HuH-7 (cell line): ENCODE measurements around the gene CORO2A.
"Not testable (repeated sequence)": the region's sequence is repeated elsewhere in the genome, so short reads cannot be mapped to it uniquely, and the experiment has no call there.

Experiments
- DNase-seq: peaks from one replicate; pipeline ENCODE4 v3.0.0; 2011; ENCODE audit warnings: low spot score

Gene CORO2A

GRCh38 chr9:98142182-98142907 lies 50.1 kb downstream of the CORO2A start:
- DNase-seq = peak; percentile 57

- DNase-seq = no peak
Observed at GRCh38 chr9:98140503-98140902, 51.9 kb downstream of the CORO2A start.

DNA sequence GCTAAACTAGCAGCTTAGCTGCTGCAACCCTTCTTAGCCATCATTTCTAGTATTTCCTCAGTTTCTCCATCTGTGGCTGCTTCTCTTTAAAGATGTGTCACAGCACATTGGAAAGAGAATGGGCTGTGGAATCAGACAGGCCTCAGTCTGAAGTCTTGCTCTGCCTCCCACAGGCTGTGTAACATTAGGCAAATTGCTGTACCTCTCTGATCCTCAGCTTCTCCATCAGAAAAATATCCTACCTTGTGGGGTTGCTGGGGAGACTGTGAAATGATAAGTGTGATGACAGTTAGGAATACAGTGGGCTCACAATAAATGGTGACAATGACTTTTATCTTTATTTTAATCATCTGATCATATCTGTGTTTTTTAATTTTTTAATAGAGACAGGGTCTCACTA lies 55.9 kb downstream of the CORO2A start:
- DNase-seq = no peak

DNA sequence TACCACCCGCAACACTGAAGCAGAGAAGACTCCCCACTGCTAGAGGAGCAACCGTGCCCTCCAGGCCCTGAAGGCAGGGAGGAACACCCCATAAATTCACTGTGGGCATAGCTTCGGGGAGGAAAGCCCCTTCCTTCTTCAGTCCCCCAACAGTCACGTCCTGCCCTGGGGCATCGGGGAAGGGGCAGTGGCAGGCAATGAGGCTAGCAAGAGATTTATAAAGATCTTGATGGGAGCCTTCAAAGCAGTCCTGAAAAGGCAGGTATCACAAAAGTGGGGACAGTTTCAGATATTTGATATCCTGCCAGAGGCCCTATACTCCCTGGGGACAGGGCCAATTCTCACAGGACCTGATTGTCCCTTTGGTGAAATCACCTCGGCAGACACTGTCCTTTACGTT lies 56.5 kb downstream of the CORO2A start:
- DNase-seq = no peak

- DNase-seq = no peak
Observed at GRCh38 chr9:98135558-98135934, 56.9 kb downstream of the CORO2A start.

DNA sequence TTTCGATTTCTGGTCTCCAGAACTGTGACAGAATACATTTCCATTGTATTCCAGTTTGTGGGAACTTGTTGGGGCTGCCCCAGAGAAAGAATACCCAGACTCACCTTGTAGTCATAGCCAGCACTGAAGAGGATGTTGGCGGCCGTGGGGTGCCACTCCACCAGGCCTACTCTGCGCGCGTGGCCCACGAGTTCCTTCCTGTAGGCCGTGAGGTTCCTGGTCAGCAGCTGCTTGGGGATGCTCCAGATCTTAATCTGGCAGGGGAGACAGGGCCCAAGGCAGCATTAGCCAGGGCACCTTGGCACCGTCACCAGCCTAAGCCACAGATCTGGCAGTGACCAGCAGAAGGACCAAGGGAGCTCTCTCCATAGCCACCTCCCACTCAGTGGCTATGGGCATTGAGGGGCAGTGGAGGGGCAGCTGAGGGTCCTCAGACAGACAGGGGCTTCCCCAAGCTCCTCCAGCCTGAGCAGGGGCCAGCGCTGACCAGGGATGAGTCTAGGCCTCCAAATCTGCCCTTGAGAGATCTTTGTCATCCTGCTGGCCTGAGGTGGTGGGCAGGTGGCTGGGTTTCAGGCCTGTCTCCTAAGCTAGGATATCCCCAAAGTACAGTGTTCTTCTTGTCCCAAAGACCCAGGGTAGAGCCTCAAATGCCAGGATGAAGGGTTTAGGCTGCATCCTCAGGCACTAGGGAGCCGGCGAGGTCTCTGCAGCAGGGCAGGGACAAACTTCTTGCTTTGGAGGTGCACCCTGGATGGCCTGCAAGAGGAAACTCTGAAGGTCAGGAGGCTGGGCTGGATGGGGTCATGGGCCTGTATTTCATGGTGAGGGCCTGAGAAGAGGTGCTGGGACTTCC lies 57.5 kb downstream of the CORO2A start:
- DNase-seq = no peak

- no peak for DNase-seq
Observed at GRCh38 chr9:98132806-98133631, 59.4 kb downstream of the CORO2A start.

- no peak for DNase-seq
Observed at GRCh38 chr9:98132158-98132557, 60.3 kb downstream of the CORO2A start.

- no peak for DNase-seq
Observed at GRCh38 chr9:98130576-98131228, 61.7 kb downstream of the CORO2A start.

- DNase-seq = not testable (repeated sequence)
Observed at GRCh38 chr9:98130060-98130459, 62.4 kb downstream of the CORO2A start.

GRCh38 chr9:98129451-98129881 lies 63.0 kb downstream of the CORO2A start:
- no peak for DNase-seq

GRCh38 chr9:98128316-98128715 lies 64.1 kb downstream of the CORO2A start:
- DNase-seq = no peak

DNA sequence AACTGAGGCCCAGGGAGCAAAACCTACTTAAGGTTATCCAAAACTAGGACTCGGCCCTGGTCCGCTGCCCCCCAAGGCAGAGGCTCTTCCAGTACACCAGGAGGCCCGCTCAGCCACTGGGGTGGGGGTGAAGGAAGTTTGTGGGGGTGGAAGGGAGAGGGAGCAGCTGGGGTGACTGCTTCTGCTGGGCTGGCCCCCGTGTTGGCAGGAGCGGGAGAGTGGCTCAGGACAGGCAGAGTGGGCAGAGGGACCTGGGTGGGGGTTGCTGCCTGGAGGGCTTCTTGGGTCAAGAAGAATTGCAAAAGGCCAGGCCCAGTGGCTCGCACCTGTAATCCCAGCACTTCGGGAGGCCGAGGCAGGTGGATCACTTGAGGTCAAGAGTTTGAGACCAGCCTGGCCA lies 65.2 kb downstream of the CORO2A start:
- DNase-seq = no peak

DNA sequence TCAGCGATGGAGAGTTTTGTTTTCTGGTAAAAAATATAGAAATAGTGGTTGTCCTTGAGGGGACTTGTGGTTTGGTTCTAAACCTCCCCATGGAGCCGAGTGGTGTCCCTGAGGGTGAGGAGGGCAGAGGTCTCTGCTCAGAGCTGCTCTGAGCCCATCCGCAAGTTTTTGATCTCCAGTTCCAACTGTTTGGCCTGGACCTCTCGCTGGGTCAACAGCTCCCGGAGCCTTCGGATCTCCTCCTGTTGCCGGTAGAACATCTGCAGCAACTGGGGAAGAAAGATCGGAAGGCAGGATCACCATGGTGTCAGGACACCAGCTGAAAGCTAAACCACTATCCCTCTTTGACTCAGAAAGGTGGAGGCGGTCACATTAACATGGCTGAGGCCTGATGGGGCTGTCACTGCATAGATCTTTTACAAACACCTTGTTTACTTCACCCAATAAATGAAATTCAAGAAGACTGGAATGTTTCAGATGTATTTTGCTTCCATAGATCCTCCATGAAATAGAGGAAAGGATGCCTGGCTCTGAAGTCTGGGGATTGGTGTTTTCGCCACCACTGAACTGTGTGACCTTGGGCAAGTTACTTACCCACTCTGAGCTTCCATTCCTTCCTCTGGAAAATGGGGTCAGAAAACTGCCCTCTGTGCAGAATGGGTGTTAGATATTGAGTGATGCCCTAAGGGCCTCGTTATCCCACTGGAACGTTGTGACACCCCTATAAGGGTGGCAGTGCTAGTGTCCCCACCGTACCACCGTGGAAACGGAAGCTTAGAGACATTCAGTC lies 67.6 kb downstream of the CORO2A start:
- DNase-seq = no peak

DNA sequence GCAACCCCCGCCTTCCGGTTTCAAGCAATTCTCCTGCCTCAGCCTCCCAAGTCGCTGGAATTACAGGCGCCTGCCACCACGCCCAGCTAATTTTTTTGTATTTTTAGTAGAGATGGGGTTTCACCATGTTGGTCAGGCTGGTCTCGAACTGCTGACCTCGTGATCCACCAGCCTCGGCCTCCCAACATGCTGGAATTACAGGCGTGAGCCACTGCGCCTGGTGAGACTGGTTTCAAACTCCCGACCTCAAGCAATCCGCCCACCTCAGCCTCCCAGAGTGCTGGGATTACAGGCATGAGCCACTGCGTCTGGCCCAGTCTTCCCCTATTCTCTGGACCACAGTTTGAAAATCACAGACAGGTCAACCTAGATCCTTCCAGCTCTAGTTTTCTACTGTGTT lies 68.3 kb downstream of the CORO2A start:
- not testable (repeated sequence) for DNase-seq

- DNase-seq = no peak
Observed at GRCh38 chr9:98121058-98121457, 71.4 kb downstream of the CORO2A start.

DNA sequence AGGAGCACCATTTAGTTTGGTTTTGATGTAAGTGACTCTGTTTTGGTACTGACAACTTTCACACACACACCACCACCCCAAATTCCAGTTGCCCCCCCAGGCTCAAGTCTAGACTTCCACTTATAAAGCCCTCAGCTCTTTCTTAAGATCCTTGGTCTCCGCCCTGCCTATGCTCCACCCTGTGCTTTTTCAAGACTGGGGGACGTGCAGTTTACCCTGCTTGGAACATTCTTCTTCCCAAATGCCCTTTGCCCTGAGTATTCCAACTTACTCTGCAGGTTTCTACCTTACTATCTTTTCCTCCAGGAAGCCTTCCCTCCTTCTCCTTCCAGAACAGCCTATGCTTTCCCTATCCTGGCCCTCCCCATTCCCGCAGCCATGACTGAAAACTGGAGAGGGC lies 72.0 kb downstream of the CORO2A start:
- no peak for DNase-seq

- DNase-seq = peak; percentile 91
Observed at GRCh38 chr9:98118640-98119601, 73.5 kb downstream of the CORO2A start, which contains the start of gene TRIM14. Gene TRIM14, minus strand, starts transcription at chr9:98119222. Its CDS starts 34 bp downstream, at chr9:98119188.

- peak; percentile 91 for DNase-seq
Observed at GRCh38 chr9:98117984-98118639, 74.3 kb downstream of the CORO2A start.
